Astrocyte of the spinal cord (primary cell): ENCODE measurements around the gene TBL3.

Experiments used
- DNase-seq: peaks from one replicate; pipeline ENCODE4 v3.0.0; 2011; ENCODE audit warnings: low read depth, low spot score
- H3K4me3 ChIP-seq: 2 replicates; pipeline ENCODE4 v1.5.1; 2011; ENCODE audit warnings: low read depth, mild to moderate bottlenecking, low read length, moderate library complexity
- CTCF ChIP-seq: IDR thresholded peaks from 2 replicates; pipeline ENCODE4 v1.5.1; 2012; ENCODE audit warnings: low read depth, mild to moderate bottlenecking, low read length, inconsistent platforms
- in situ Hi-C: cut with HindIII; loops from 2 replicates; pipeline ENCODE4 v1.10.0; 2017; ENCODE audit warnings: low sequenced_read_pairs

Gene TBL3

DNA sequence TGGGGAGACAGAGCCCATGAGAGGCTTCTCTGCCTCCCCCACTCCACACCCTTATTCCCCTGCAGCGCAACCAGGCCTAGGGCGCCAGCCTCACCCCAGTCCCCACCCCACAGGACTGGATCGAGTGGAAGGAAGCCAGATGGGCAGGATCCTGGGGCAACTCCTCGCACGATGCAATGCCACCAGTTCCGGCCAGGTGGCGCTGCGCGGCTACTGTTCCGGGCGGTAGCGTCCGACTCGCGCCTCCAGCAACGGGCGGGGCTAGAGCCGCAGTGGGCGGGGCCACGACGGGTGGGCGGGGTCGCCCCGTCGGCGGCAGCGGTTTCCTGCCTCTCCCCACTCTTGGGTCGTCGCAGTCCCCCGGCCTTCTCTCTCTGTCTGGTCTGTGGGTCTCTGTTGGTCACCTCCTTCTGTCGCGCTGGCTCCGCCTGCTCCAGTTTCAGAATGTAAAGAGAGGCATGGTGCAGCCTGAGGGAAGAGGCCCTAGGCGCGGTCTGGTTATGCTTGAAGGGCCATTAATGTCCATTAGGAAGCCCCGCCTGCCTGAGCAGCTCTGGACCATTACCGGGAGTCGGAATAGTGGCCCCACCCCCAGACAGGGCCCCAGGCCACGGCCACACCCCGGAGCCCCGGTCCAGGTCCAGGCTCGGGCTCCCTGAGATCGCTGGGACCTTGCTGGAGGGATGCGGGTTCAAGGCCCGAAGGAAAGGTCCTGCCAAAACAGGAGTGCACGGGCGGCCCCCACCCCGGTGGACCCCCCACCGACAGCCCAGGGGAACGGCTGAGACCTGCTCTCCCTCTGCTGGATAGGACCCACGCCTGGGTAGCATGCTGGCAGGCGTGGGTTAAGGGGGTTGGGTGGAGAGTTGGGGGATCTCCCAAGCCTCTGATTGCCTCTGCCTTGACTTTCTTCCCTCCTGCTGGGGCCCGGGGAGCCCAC, 51.5 kb downstream of the TBL3 start:
- in situ Hi-C loops = no loop called here
- peak; percentile 83 for DNase-seq
- TF ChIP-seq CTCF = peak; percentile 93
- peak overlapping the region; percentile 34 for H3K4me3 ChIP-seq

DNA sequence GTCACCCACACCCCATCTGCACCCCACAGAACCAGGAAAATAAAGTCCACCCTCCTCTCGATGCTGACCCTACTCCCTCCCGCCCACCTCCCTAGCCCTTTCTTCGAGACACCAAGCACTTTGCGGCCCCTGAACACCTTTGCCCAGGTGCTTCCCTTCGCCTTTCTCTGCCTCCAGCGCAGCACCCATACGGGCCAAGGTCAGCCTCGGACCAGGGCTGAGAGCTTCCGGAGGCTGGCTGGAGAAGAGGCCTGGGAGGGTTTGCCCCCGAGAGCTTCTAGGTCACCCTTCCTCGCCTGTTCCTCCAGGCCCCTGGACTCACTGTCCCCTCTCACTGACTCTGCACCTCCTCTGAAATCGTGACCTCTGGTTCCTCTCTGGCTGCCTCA, 52.2 kb downstream of the TBL3 start:
- no peak overlapping the region for H3K4me3 ChIP-seq
- in situ Hi-C loops = no loop called here
- DNase-seq = no peak
- no peak for TF ChIP-seq CTCF

DNA sequence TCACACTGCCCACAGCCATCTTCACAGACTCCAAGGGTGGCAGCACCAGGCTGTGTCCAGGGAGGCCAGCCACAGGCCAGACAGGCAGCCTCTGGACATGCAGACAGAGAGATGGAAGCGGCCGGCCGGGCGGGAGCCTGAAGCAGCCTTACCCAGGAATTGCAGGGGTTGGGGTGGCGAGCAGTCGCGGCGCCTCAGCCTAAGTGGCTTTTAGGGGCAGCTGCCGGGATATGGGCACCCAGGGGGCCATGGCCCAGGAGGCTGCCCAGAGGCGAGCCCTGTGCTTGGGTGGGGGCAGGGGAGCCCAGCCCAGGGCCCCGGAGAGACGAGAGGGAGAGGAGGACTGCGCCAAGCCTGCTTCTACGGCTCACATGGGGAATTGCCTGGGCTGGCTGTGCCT, 53.4 kb downstream of the TBL3 start:
- no peak for TF ChIP-seq CTCF
- no peak overlapping the region for H3K4me3 ChIP-seq
- in situ Hi-C loops = no loop called here
- DNase-seq = no peak

- no peak for TF ChIP-seq CTCF
- H3K4me3 ChIP-seq = no peak overlapping the region
- in situ Hi-C loops = no loop called here
- DNase-seq = no peak
Observed at GRCh38 chr16:2025878-2026460, 54.1 kb downstream of the TBL3 start.

DNA sequence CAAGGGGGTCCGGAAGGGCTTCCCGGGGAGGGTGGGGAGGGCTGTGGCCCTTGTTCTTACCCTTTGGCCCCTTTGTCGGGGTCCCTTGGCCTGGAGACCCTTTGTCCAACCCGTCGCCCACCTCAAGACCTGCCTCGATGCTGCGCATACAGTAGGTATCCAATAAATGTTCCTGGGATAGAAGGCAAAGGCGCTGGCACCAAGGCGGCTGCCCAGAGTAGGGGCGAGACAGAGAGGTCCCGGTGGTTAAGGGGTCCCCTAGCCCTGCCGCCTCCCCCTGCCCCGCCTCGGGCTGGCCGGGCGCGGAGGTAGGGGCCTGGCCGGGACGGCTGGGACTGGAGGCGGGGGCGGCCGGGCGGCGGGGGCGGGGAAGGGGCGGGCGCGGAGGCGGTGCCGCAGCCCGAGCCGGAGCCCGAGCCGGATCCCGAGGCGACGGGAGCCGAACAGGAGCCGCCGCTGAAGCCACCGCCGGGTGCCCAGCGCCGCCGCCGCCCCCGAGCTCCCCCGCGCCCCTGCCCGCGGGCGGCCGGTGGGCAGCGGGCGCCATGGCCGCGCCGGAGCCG, 54.7 kb downstream of the TBL3 start, which contains the start of gene NHERF2:
TSS of gene NHERF2 (plus strand) at position 442 of the 563 bp plus-strand sequence. CDS start at position 546, 104 bp downstream.
- peak within 1 kb of the TSS; percentile 61 for H3K4me3 ChIP-seq
- TF ChIP-seq CTCF = no peak
- DNase-seq = no peak
- in situ Hi-C loops = no loop called here

DNA sequence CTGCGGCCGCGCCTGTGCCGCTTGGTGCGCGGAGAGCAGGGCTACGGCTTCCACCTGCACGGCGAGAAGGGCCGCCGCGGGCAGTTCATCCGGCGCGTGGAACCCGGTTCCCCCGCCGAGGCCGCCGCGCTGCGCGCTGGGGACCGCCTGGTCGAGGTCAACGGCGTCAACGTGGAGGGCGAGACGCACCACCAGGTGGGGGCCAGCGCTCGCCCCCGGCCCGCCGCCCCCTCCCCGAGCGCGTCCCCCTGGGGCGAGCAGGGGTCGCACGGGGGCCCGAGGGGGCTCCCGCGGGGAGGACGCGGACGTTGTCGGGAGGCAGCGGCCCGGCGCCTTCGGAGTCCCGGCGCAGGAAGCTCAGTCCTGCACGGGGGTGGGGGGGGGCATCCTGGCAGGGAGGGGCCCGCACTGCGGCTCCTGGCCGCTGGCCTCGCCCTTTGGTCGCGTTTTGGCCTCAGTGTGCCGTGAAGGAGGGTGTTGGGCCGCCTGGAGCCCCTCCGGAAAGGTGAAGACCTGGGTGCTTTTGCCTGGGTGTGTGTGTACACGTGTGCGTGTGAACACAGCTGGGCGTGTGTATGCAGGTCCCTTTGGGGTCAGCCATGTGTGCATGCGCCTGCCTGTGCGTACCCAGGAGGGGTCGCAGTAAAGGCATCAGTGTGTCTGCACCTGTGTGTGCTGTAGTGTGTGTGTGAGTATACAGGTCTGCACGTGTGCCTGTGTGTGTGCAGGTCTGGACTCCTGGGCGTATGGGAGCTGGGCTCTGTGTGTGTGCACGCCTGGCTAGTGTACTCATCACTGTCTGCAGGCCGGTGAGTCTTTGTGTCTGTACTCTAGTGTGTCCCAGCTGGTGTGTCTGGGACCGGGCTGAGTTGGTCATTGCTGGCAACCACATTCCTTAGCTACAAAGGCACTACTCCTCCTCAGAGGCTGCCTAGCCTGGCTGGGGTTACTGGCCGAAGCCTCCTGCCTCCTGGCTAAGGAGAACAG, 55.5 kb downstream of the TBL3 start:
- H3K4me3 ChIP-seq = peak overlapping the region; percentile 61
- in situ Hi-C loops = no loop called here
- no peak for TF ChIP-seq CTCF
- no peak for DNase-seq
